RPMI8226 (cell line): ENCODE results near the gene NCDN.

Source experiments
- DNase-seq: peaks from one replicate; pipeline ENCODE4 v3.0.0-alpha.2; 2015

The NCDN gene, protein sequence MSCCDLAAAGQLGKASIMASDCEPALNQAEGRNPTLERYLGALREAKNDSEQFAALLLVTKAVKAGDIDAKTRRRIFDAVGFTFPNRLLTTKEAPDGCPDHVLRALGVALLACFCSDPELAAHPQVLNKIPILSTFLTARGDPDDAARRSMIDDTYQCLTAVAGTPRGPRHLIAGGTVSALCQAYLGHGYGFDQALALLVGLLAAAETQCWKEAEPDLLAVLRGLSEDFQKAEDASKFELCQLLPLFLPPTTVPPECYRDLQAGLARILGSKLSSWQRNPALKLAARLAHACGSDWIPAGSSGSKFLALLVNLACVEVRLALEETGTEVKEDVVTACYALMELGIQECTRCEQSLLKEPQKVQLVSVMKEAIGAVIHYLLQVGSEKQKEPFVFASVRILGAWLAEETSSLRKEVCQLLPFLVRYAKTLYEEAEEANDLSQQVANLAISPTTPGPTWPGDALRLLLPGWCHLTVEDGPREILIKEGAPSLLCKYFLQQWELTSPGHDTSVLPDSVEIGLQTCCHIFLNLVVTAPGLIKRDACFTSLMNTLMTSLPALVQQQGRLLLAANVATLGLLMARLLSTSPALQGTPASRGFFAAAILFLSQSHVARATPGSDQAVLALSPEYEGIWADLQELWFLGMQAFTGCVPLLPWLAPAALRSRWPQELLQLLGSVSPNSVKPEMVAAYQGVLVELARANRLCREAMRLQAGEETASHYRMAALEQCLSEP

GRCh38 chr1:35557611-35558373, at the start of gene NCDN:
Gene NCDN (plus strand): TSS chr1:35557799. CDS start chr1:35558191, 392 bp downstream.
- peak; percentile 98 for DNase-seq

DNA sequence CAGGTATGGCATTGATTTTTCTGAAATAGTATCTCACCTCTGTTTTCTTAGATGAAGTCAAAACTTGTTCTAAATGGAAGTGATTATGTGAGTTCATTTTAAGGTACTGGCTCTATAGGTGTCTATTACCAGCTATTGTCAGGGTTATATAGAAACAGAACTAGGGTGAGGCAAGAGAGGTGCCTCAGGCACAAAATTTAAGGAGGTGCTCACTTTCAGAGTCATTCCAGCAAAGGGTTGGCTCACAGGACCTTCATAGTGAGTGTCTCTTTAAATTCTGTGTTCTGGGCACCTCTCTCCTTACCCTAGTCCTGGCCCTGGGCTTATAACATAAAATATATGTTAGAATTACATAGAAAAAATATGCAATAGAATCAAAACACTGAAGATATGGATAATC, 49.7 kb upstream of the NCDN start:
- DNase-seq = no peak

DNA sequence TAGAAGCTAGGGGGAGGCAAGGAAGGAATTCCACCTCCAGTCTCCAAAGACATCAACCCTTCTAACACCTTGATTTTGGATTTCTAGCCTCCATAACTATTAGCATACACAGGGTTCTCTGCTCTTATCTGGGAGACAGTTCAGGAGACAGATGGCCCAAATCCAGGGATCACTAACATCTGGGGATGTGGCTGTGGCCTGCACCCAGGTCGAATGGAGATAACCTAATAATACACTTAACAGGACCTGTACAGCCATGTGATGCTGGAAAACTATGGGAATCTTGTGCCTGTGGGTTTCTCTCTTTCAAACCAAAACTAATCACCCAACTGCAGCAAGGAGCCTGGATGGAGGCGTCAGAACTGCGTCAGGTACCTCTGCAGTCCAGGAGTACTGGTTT, 48.0 kb upstream of the NCDN start:
- DNase-seq = no peak

GRCh38 chr1:35511305-35511704, 46.3 kb upstream of the NCDN start:
- no peak for DNase-seq

DNA sequence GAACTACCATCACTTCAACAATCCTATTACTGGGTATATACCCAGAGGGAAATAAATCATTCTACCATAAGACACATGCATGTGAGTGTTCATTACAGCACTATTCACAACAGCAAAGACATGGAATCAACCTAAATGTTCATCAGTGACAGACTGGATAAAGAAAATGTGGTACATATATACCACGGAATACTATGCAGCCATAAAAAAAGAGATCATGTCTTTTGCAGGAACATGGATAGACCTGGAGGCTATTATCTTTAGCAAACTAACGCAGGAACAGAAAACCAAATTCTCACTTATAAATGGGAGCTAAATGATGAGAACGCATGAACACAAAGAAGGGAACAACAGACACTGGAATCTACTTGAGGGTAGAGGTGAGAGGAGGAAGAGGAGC, 39.4 kb upstream of the NCDN start:
- DNase-seq = no peak

- no peak for DNase-seq
Measured at GRCh38 chr1:35519432-35519831, 38.2 kb upstream of the NCDN start.

DNA sequence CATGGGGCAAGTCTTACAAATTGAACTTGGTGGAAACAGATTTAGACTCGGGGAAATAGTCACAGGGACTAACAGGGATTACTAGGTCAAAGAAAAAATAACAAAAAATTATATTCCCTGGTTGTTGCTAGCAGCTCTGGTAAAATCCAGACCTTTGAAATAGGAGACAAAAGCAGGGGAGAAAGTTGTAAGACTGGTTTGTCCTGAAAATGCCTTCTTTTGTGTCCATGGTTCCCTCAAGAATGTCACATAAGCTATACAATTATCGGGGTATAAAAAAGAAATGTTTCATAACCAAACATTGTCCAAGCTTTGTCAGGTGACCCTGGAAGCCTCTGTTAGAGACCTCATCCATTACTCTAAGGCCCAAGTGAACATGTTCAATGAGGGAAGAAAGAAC, 33.5 kb upstream of the NCDN start:
- DNase-seq = no peak

GRCh38 chr1:35530168-35530567, 27.4 kb upstream of the NCDN start:
- no peak for DNase-seq

GRCh38 chr1:35530946-35531345, 26.7 kb upstream of the NCDN start:
- no peak for DNase-seq

DNA sequence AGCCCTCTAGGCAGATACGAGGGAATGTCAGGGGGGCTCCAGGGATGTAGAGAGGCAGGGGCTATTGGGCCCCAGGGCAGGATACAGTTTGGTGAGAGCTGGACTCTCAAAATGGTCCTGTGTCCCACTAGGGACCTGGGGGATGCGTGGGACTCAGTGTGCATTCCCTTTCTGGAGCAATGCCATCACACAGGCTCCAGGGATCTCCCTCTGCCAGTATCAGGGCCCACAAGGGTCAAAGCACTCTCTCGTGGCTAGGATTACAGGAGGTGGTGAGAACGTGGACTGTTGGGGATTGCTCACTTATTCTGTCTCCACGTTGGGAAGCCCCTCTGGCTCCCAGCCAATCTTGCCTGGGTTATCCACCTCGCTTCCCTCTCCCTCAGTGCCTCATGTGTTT, 26.2 kb upstream of the NCDN start:
- DNase-seq = no peak

DNA sequence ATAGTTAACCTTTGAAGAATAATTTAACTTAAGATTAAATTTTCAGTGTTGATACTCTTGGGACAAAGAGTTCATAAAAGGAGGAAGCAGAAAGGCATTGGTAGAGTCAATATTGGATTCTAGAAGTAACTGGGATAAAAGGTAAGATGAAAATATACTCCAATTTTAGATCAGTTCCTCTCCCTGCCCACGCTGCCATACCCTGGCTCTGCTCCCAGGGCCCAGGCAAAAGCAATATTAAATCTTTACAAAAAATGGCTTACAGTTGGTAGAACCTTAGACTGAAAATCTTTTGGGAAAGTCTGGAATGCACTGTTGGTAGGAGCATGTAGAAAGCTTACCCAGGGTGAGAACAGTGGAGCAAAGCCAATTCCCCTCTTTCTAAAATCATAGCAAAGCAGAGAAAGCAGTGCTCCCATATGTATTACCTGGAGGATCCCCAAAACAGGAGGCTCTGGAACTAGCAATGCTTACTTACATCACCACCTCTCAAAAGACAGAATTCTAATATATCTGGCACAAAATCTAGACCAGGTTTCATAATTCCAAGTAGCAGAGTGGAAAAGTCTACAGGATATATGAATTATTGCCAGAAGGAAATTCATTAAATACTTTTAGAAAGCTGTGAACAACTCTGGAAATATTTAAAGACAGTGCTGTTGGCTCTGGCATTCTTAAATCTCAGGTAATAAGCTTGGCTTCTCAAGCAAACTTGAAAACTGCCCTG, 24.9 kb upstream of the NCDN start:
- DNase-seq = no peak

DNA sequence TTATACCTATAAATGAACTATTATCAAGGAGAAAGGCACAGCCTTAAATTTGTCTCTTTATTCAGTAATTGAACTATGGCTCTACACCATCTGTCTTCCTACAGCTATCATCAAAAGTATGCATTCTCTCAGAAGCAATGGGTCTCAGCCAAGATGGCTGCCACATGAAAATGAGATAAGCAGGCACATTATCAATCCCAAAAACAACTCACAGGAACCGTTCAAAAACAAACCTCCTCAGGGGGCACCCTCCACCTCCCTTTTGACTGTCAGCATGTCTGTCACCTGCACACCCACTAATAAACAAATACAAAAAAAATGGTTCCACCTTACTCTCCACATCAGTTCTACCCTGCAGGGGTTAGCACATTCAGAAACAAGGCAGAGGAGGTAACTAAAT, 24.0 kb upstream of the NCDN start:
- no peak for DNase-seq

DNA sequence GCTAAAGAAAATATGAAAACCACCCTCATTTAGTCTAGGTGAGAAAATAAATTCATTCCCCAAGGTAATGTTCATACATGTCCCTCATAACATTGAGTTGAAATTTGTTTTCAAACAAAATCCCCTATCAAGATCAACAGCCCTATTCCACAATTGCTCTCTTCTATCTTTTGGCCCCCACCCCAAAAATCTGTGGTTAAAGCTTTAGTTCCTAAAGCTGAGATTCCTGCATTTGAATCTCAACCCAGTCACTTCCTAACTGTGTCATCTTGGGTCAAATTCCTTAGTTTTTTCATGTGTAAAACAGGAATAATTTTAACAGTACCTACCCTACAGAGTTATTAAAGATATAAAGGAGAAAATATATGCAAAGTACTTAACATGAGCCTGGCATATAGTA, 22.4 kb upstream of the NCDN start:
- no peak for DNase-seq

DNA sequence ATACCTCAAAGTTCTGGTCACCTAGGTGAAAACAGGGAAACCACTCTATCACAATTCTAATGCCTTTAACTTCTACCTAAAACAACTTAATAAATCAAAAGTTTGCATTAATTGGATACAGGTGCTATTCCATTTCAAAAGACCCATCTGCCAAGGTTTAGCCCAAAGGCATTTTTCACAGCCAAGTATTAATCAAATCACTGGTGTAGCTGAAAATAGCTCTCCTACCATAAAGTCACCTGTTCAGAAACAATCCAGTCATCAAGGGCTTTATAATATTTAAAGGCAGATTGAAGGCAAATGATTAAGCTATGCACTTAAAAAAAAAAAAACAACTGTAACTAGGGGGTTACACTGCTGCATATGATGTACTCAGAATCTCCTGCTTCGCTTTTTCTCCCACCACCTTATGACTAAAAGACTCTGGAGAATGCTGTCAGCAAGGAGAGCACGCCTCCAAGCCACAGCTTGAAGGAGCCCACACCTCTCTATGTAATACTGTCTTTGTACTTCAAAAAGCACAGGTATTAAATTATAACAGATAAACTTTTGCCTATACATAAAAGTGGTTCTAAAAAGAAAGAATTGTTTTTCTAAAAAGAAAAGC, 20.9 kb upstream of the NCDN start:
- no peak for DNase-seq

- no peak for DNase-seq
Measured at GRCh38 chr1:35537806-35538205, 19.8 kb upstream of the NCDN start.

DNA sequence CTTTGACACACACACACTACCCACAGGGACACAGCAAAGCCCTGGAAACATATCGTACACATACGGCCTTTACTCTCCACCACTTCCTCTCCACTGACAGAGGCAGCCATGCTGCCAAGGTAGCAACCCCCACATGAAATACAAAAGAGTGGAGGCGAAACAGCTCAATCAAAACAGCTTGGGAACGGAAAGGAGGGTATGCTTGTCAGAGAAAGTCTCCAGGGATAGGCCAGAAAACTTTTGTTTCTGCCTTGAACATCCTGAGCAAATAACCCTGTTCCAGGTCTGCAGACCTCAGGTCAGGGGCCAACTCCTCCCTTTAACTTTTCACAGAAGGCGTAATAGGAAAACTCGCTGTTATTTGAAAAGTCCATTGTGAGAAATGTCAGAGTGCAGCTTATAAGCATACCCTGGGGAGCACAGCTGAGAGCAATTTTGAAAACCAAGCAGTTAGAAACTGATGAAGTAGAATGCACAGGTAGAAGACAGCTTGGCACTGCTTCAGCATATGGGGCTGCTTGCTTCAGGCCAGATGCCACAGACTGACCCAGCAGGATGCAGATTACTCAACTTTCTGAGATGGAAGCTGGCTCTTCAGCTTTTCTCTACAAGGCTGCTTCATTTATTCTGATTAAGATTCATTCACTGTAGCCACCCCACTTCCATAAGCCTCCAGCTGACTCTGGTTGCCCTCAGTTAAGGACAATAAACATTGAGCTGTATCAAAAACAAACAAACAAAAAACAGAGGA, 18.4 kb upstream of the NCDN start:
- DNase-seq = no peak

GRCh38 chr1:35539824-35540261, 17.8 kb upstream of the NCDN start:
- no peak for DNase-seq

DNA sequence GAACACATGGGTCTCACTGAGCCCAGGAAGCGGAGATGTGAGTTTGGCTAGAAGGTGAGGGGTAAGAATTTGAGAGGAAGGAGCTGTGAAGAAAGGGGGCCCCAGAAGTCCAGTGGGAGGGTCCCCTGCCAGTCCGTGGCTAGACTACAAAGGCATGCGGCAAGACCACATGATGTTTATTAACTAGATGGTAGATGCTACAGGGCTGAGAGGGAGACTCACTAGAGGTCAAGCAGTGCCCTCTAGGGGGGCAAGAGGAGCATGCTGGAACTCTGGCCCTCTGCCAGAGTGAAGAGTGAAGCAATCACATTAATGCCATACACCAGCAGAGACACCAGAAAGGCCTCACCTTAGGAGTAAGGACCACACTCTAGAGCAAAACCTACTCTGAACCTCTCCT, 12.6 kb upstream of the NCDN start:
- peak; percentile 65 for DNase-seq

- DNase-seq = no peak
Measured at GRCh38 chr1:35546614-35547013, 11.0 kb upstream of the NCDN start.

- no peak for DNase-seq
Measured at GRCh38 chr1:35553851-35554250, 3.7 kb upstream of the NCDN start.
